Measurements from ENCODE around the gene WNT3.

The WNT3 gene

GRCh38 chr17:46834846-46835245 is 16.4 kb upstream of the WNT3 start:
- no peak for DNase-seq

GRCh38 chr17:46833840-46834208 is 15.3 kb upstream of the WNT3 start:
- DNase-seq: no peak

- DNase-seq: no peak
These were observed 14.7 kb upstream of the WNT3 start for GRCh38 chr17:46832945-46833839.

DNA sequence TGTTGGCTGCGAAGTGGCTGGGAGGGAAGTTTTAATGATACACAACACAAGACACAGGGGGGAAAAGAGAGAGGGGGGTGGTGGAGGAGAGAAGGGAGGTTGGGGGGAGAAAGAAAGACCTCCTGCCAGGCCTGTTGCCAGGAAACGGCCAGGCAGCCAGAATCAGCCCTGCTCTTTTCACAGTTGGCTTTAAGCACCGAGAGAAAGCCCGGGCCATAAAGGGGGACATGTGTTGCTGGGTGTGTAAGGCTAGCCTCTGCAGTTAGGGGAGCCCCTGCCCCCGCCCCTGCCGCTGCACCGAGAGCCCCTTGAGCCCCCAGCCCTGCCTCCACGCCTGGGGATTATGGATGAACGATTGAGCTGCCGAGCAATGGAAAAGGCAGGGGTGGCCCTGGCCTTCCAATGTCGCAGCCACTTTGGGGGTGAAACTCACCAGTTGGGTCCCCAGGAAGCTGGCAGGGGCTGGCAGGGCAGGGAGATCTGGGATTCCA is 13.9 kb upstream of the WNT3 start:
- no peak for DNase-seq

DNA sequence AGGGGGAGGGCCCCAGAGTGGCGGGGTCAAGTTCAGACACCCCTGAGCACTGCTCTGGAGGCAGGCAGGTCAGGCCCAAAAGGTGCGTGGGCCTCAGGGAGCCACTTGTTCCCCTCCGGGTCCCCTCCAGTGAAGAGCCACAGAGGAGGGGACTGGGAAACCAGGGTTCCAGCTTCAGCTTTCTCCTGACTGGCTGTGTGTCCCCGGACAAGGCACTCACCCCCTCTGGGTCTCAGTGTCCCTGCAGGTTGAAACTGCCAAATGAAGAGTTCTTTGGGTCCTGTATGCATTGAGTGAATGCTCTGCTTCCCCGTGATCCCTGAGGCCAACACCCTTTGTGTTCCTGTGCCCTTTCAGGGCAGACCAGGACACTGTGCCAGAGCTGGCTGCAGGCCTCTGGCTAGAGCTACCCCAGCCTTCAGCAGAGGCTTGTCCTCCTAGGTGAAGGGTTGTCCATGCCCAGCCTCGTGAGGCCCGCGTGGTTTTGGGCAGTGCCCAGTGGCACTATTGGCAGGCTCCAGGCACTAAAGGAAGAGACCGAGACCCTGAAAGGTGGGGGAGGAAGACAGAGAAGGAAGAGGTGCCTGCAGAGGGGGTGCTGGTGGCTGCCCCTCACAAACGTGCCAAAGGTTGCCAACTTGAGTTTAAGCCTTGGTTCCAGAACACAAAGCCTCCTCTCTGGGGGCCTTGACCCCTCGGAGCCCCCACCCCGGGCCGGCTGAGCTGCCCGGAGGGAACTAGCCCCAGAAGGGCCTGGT is 13.3 kb upstream of the WNT3 start:
- no peak for DNase-seq

DNA sequence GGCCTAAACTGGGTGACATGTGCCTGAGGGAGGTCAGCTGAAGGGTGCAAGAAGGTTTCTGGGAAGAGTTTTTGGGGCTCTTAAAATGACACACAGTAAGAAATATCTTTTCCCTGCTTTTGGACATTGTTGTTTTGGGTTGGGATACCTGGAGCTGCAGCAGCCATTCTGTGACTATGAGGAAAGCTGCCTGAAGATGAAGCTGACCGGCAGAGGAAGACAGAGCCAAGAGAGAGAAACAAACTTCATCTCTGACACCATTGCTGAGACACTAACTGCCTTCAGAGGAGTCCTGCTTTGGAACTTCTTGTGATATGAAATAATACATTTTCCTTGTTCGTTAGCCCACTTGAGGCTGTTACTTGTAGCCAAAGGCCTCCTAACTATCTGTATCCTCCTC is 8.8 kb upstream of the WNT3 start:
- no peak for DNase-seq

DNA sequence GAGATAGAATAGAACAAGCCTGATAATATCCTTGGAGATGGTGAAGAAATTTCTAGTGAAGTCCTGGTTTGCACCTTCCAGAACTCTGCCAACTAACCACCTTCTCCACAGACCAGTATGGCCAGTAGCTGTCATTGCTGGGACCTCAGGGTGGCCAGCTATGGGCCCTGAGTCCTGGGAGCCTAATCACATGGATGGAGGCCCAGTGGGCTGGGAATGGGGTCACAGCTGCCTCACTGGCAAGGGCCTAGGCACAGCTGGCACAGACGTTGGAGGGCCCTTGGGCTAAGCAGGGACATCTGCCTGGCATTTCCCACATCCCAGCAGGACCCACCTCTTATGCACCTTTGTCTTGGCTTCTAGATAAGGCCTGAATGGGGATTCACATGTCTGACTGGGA is 7.6 kb upstream of the WNT3 start:
- DNase-seq: no peak

DNA sequence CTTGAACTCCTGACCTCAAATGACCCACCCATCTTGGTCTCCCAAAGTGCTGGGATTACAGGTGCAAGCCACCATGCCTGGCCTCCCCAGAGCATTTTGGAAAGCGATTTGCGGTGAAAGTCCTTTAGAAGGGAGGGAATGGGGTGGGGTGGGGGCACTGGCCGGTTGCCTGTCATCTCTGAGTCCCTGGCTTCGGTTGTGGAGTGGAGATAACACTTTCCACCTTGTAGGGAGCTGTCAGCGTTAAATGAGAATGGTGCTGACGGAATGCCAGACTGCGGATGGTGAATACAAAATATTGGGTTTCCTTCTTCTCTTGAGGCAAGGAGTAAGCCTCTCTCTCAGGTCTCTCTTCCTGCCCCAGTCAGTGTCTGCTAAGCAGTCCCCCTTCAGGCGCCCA is 5.2 kb upstream of the WNT3 start:
- no peak for DNase-seq

GRCh38 chr17:46822388-46822921 is 4.0 kb upstream of the WNT3 start:
- DNase-seq: no peak

DNA sequence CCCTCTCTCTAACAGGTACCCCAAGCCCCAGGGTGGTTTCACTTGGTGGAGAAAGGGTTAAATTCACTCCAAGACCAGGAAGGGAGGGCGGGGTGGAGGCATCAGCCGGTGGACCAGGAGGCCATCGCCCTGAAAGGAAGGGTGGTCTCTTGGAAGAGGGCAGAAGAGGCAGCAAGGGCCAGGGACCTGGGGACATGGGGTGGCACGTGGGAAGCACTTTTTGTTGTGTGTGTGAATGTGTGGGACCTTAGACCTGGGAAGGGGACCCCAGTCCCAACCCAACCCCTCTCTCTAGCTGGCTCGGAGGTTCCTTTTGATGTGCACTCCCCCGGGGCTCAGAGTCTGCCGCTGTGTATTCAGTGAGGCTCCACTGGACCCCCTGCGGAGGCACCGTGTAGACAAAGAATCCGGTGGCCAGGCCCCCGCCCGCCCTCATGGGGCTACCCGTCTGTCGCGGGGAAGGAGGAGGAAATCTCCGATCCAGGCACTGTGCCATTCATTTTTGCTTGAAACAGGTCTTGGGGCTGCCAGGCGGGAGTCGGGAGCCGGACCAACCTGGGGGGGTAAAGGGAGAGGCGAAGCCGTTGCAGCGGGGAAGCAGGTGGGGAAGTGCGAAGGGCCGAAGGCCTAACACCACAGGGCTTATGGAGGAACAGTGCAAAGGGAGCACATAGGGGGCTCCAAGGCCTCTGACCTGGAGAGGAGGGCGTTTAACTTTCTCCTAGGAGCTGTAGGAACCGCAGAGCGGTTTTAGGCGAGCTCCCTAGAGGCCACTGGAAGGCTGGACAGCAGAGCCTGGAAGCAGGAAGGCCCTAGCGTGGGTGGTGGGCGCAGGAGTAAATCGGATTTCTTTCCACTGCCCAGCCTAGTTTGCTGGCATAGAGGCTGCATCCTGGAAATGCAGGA is 3.2 kb upstream of the WNT3 start:
- no peak for DNase-seq

DNA sequence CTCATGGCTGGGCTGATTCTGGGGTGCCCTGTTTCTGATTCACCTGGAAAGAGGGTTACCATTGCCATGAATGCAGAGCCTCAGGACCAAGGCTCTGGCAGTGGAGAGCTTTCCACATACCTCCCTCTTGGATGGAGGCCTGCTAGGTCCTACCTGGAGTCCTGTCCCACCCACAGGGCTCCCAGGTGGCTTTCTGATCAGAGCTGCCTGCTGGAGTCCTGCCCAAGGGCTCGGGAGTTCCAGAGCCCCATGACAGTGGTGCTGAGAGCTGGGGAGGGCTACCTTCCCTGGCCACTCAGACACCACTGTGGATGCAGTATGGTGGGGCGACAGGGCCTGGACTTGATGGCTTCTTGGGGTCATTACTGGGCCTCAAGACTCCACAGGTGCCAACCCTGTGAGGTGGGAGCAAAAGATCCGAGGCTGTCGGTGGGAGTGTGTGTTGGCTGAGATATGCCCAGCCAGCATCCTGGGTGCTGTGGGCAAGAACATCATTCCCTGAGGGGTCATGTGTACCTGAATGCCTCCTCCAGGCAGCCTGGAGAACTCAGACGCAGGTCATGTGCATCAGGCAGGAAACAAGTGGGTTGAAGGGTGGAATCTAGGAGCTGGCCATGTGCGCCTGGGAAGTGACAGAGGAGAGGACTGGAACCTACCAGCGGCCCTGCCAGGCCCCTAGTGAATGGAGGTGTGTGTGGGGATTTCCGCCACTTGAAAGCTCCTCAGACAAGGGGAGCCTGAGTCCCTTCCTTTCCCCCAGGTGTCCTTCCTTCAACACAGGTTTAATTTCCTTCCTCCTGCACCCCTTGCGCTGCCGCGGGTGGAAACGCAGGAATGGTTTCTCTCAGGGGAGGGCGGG is 2.3 kb upstream of the WNT3 start:
- no peak for DNase-seq

- DNase-seq: no peak
These were observed 1.4 kb upstream of the WNT3 start for GRCh38 chr17:46819906-46820351.

DNA sequence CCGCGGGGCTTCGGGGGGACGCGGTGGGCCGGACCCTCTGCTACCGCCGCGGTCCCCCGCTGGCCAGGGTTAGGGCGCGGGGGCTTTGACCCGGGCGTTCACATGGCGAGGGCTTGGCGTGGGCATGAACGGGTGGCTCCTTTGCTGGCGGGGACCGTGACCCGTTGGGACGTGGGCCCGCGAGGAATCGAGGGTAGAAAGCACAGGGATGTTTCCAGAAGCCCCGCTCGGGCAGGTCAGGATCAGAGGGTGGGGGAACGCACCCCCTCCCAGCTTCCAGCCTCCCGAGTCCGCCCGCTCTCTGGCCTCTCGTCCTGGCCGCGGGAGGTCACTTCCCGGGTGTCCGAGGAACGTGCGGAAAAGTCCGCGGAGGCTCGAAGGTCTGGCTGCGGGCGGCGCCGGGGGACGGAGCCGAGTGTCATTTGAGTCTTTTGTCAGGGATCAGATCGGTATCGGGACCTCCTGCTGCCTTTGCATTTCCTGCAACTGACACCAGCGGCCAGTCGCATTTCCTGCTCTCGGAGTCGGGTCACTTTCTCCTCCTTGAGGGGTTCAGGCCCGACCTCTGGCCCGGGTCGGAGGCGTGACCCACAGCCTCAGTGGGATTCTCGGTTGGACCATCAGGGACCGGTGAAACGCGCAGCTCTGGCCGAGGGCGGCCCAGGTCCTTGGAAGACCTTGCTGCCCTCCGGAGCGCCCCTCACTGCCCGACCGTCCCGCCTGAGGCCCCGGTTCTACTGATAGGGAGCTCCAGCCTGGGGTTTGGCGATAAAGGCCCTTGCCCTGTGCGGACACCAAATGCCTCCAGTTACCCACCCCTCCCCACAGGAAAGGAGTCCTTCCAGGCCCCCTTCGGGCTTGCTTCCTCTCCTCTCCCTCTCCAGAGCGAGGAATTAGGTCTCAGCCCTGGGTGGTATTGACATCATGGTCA is 702 bp upstream of the WNT3 start:
- no peak for DNase-seq

- DNase-seq: no peak
These were observed 637 bp downstream of the WNT3 start for GRCh38 chr17:46817901-46818209.

DNA sequence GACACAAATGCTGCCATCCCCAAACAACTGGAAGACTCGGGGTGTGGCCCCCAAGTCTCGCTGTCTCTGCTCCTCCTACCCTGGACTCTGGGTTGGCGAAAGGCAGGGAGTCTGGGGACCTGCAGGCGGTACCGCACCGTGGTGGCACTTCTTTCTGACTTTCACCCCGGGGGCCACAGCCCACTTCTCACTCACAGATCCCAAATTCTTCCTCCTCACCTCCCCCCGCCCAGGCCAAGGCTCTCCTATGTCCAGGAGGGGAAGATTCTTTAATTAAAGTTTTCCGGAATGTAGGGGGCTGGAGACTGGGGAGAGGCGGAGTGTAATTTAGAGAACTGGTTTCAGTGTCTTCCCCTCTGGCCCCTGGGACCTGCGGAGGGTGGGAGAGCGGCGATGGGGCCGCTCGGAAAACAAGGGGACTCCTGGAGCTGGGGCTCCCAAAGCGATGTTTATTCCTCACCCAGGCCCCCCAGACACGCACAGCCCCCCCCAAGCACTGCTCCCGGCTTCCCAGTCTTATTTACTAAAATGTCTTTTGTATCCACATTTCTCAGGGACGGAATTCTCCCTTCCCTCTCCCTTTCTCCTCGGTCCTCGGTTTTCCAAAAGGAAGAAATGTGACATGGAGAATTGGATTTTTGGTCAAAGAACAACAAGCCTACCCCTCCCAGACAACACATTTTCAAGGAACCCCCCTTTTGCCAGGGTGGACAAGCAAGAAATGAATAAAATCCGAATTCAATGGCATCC is 1.2 kb downstream of the WNT3 start:
- no peak for DNase-seq

DNA sequence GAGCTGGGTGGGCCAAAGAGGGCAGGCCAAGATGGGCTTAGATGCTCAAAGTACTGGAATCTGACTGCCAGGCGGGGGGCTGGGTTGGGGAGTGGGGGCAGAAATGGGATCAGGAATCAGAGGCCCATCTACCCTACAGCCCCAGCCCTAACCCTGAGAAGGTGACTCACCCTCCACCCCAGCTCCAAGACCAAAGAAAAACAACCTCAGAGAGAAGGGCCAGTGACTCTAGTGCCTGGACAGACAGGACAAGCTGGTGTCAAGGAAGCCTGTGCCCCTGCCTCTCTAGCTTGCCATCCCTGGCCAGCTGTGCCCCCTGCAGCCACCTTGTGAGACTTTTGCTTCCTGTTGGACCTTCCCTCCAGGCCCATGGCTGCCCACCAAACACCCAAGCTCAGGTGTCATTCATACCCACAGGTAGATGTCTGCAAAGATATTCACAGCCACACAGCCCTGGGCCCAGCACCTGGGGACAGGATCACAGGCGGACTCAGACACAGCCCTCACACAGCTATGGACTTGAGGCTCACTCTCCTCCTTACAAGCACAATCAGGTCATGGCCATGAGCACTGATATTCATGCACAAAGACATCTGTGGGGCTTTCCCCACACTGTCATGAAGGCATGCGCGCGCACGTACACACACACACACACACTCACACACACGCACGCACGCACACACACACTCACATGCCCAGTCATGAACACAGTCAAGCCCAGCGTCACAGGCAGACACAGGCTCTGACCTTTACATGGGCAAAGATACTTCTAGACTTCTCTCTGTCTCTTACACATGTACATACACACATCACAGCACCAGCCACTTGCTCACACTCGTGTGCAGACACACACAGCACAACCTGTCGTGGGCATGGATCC is 2.8 kb downstream of the WNT3 start:
- no peak for DNase-seq

GRCh38 chr17:46814446-46814845 is 4.0 kb downstream of the WNT3 start:
- no peak for DNase-seq

GRCh38 chr17:46813920-46814319 is 4.6 kb downstream of the WNT3 start:
- DNase-seq: no peak

All from NCI-H1092 (cell line).